Measurements from ENCODE around the gene AFF3. TPM values are rescaled to one million over a fixed set of nuclear protein-coding genes. Genes with fewer than 3 reads are reported as not detected.

The AFF3 gene
- total and polyA plus RNA-seq, 2 donors (not counting 3 experiments of a cell fraction or from before 2014, with no cell fraction given), result 0.06 to 0.07 TPM

- Histone ChIP-seq H3K9ac (replicated peaks; ENCODE audit: extremely low read depth, insufficient read depth, low read length) (no peak overlapping the region), H2AFZ (ENCODE audit: low read depth, low read length) (peak overlapping the region; percentile 68), H3K27ac (ENCODE audit: insufficient read depth, low read depth, low read length) (peak overlapping the region; percentile 52), H3K4me1 (ENCODE audit: control insufficient read depth, extremely low read depth, insufficient read depth, low read length) (peaks cover 55% of the 10 kb centered on the region), H3K9me1 (replicated peaks; ENCODE audit: control insufficient read depth, extremely low read depth, insufficient read depth, low read length) (no peaks in the 10 kb centered on the region), H3K79me2 (ENCODE audit: control insufficient read depth, insufficient read depth, low read length) (no peaks in the 10 kb centered on the region), H3K4me3 (replicated peaks in 1 of 3; ENCODE audit: insufficient read depth in 1 of 3, low read depth in 1 of 3, low read length in 3 of 3) (no peak overlapping the region), H4K20me1 (replicated peaks; ENCODE audit: control insufficient read depth, extremely low read depth, insufficient read depth, low read length) (no peaks in the 10 kb centered on the region), H3K36me3 (ENCODE audit: control insufficient read depth in 2 of 2, extremely low read depth in 1 of 2, insufficient read depth in 2 of 2, low read length in 2 of 2) (no peaks in the 10 kb centered on the region), H3K4me2 (ENCODE audit: insufficient read depth, low read length) (no peak overlapping the region), H3K27me3 (ENCODE audit: control insufficient read depth in 2 of 2, insufficient read depth in 2 of 2, low read length in 2 of 2) (no peaks in the 10 kb centered on the region), H3K9me3 (replicated peaks; ENCODE audit: control insufficient read depth, insufficient read depth, low read length) (no peaks in the 10 kb centered on the region)
- dilution Hi-C loops (cut with MboI; ENCODE audit: extremely low pct_ligation_motif_present, low sequenced_read_pairs) (no loop called here), intact Hi-C loops (cut with micrococcal nuclease) (loop anchor here (5.0 kb wide), 1 partner anchor 315 kb away; no protein-coding TSS in a partner anchor)
- BruUV-seq (replicated peaks), result no TSS peak
- FAIRE-seq, result no peak
- POLR2A ChIA-PET, result no interaction called here
- no peak for TF ChIP-seq MYC (IDR thresholded peaks at IDR 0.05; ENCODE audit: low read depth, low read length)
- TF ChIP-seq POLR2A (IDR thresholded peaks at IDR 0.05; ENCODE audit: low read depth, low read length), result no peak
- no peak for TF ChIP-seq EZH2 (IDR thresholded peaks at IDR 0.05; ENCODE audit: borderline replicate concordance, low read depth, low read length, severe bottlenecking)
- no peak for TF ChIP-seq MAX (IDR thresholded peaks at IDR 0.05; ENCODE audit: insufficient read depth, insufficient read length)
- DNase-seq (ENCODE audit: low read depth, low spot score), result peak; percentile 71
- CTCF ChIA-PET, result interaction anchor here (0.7 to 5.2 kb wide), 3 partner anchors 15 to 63 kb away, joined by 4 to 55 read pairs (median 4); no protein-coding TSS in a partner anchor
These were observed 260.3 kb downstream of the AFF3 start for GRCh38 chr2:99881901-99882591.

- CTCF ChIA-PET, result interaction anchor here (0.7 to 5.2 kb wide), 2 partner anchors 19 to 62 kb away, joined by 4 to 55 read pairs; no protein-coding TSS in a partner anchor
- POLR2A ChIA-PET, result no interaction called here
- Histone ChIP-seq H3K4me3 (replicated peaks in 1 of 3; ENCODE audit: insufficient read depth in 1 of 3, low read depth in 1 of 3, low read length in 3 of 3) (no peak overlapping the region), H3K9me1 (replicated peaks; ENCODE audit: control insufficient read depth, extremely low read depth, insufficient read depth, low read length) (no peaks in the 10 kb centered on the region), H3K79me2 (ENCODE audit: control insufficient read depth, insufficient read depth, low read length) (no peaks in the 10 kb centered on the region), H3K4me2 (ENCODE audit: insufficient read depth, low read length) (no peak overlapping the region), H3K27ac (ENCODE audit: insufficient read depth, low read depth, low read length) (peak overlapping the region; percentile 93), H3K36me3 (ENCODE audit: control insufficient read depth in 2 of 2, extremely low read depth in 1 of 2, insufficient read depth in 2 of 2, low read length in 2 of 2) (no peaks in the 10 kb centered on the region), H3K4me1 (ENCODE audit: control insufficient read depth, extremely low read depth, insufficient read depth, low read length) (peaks cover 55% of the 10 kb centered on the region), H3K9me3 (replicated peaks; ENCODE audit: control insufficient read depth, insufficient read depth, low read length) (no peaks in the 10 kb centered on the region), H3K27me3 (ENCODE audit: control insufficient read depth in 2 of 2, insufficient read depth in 2 of 2, low read length in 2 of 2) (no peaks in the 10 kb centered on the region), H3K9ac (replicated peaks; ENCODE audit: extremely low read depth, insufficient read depth, low read length) (peak overlapping the region; percentile 37), H2AFZ (ENCODE audit: low read depth, low read length) (peak overlapping the region; percentile 15), H4K20me1 (replicated peaks; ENCODE audit: control insufficient read depth, extremely low read depth, insufficient read depth, low read length) (no peaks in the 10 kb centered on the region)
- TF ChIP-seq GATA2 (IDR thresholded peaks at IDR 0.05; ENCODE audit: insufficient read depth, insufficient read length, low read depth, low read length) (no peak), MAX (IDR thresholded peaks at IDR 0.05; ENCODE audit: insufficient read depth, insufficient read length) (no peak), EZH2 (IDR thresholded peaks at IDR 0.05; ENCODE audit: borderline replicate concordance, low read depth, low read length, severe bottlenecking) (no peak), CTCF (IDR thresholded peaks at IDR 0.05; ENCODE audit: extremely low read depth in 1 of 2, insufficient read depth in 1 of 2, low read depth in 1 of 2, low read length in 2 of 2) (no peak), FOS (IDR thresholded peaks at IDR 0.05; ENCODE audit: borderline replicate concordance, insufficient read depth, low read length) (no peak), MYC (IDR thresholded peaks at IDR 0.05; ENCODE audit: low read depth, low read length) (no peak), POLR2AphosphoS5 (IDR thresholded peaks at IDR 0.05; ENCODE audit: insufficient read depth, low read depth, low read length) (no peak), POLR2A (IDR thresholded peaks at IDR 0.05; ENCODE audit: low read depth, low read length) (no peak), JUN (IDR thresholded peaks at IDR 0.05; ENCODE audit: borderline replicate concordance, insufficient read depth, insufficient read length, low read depth) (no peak)
- no TSS peak for BruUV-seq (replicated peaks)
- FAIRE-seq, result no peak
- dilution Hi-C loops (cut with MboI; ENCODE audit: extremely low pct_ligation_motif_present, low sequenced_read_pairs), result no loop called here
- intact Hi-C loops (cut with micrococcal nuclease), result loop anchor here (1.0 to 5.0 kb wide), 3 partner anchors 20 to 316 kb away; no protein-coding TSS in a partner anchor
- DNase-seq (ENCODE audit: low read depth, low spot score), result no peak
These were observed 261.5 kb downstream of the AFF3 start for GRCh38 chr2:99880964-99881294.
